GM12878 (cell line): ENCODE measurements around the gene ST6GALNAC3. TPM values are rescaled to one million over a fixed set of nuclear protein-coding genes. Genes with fewer than 3 reads are reported as not detected.

ENCODE experiments used
- ATAC-seq: fragments of 200-7000 bp; cut with Tn5 transposase; 3 replicates; pipeline ENCODE4 v1.9.1; 2020; ENCODE audit warnings: mild to moderate bottlenecking, moderate library complexity
- BruUV-seq: library from RNA; stranded (reverse); fragments of 400-500 nt; replicated peaks from 2 replicates; lab custom pipeline; 2021; lab: Mats Ljungman, UMichigan
- CTCF ChIA-PET: fragments of 300-600 bp; sonication (Branson Sonifier 250); formaldehyde crosslinking; extraction: SDS; loops from one replicate; lab custom pipeline; 2021; ENCODE audit warnings: inconsistent platforms; lab: Yijun Ruan, JAX
- POLR2A ChIA-PET: fragments of 350-600 bp; formaldehyde crosslinking; extraction: SDS; loops from one replicate; lab custom pipeline; 2021; ENCODE audit warnings: inconsistent platforms; lab: Charles Lee
- RAD21 ChIA-PET: fragments of 300-600 bp; sonication (Branson Sonifier 250); formaldehyde crosslinking; loops from one replicate; lab custom pipeline; 2023; ENCODE audit warnings: antibody characterized with exemption; ENCODE audit not compliant: unreplicated experiment; lab: Charles Lee
- SMC1A ChIA-PET: fragments of 300-600 bp; sonication (Branson Sonifier 250); formaldehyde crosslinking; loops from one replicate; lab custom pipeline; 2023; ENCODE audit not compliant: unreplicated experiment, uncharacterized antibody; lab: Charles Lee
- DNase-seq: peaks from one replicate; pipeline ENCODE4 v3.0.0-alpha.2; 2011; ENCODE audit warnings: low read depth, low spot score
- FAIRE-seq: peaks from 3 replicates; lab custom pipeline; 2011; peaks lifted over from hg19 to GRCh38; lab: Jason Lieb, UNC
- H2AFZ ChIP-seq: 2 replicates; pipeline ENCODE4 v1.6.0; 2011; ENCODE audit warnings: low read depth, low read length, control low read depth; ENCODE audit not compliant: control insufficient read depth
- H3K27ac ChIP-seq: 2 replicates; pipeline ENCODE4 v1.5.1; 2011; ENCODE audit warnings: control low read depth; ENCODE audit not compliant: control insufficient read depth, insufficient read depth
- H3K27me3 ChIP-seq, 2 experiments: replicated peaks in 1 of 2; 2 replicates each; pipeline versions ENCODE4 v1.6.0 to v1.6.1; 2011; ENCODE audit warnings: low read length in 1 of 2; ENCODE audit not compliant: control insufficient read depth in 2 of 2, insufficient read depth in 2 of 2
- H3K36me3 ChIP-seq, 2 experiments: 2 replicates each; pipeline ENCODE4 v1.5.1; 2011; ENCODE audit warnings: low read length in 1 of 2; ENCODE audit not compliant: control insufficient read depth in 2 of 2, insufficient read depth in 2 of 2
- H3K4me1 ChIP-seq: 2 replicates; pipeline ENCODE4 v1.6.1; 2011; ENCODE audit warnings: mild to moderate bottlenecking, low read length, moderate library complexity, mixed read lengths; ENCODE audit not compliant: control insufficient read depth, insufficient read depth
- H3K4me2 ChIP-seq: 2 replicates; pipeline ENCODE4 v1.6.0; 2011; ENCODE audit warnings: control low read depth; ENCODE audit not compliant: control insufficient read depth, insufficient read depth
- H3K4me3 ChIP-seq: fragments of 200-600 bp; sonication (generic); 2 replicates; pipeline ENCODE4 v1.5.1; 2016
- H3K79me2 ChIP-seq: 2 replicates; pipeline ENCODE4 v1.6.0; 2011; ENCODE audit warnings: low read length; ENCODE audit not compliant: control insufficient read depth, insufficient read depth
- H3K9ac ChIP-seq: 2 replicates; pipeline ENCODE4 v1.8.0; 2011; ENCODE audit warnings: low read length, control low read depth, mixed read lengths; ENCODE audit not compliant: control insufficient read depth, insufficient read depth
- H3K9me3 ChIP-seq: replicated peaks from 3 replicates; pipeline ENCODE4 v1.5.1; 2011; ENCODE audit warnings: mild to moderate bottlenecking, low read length; ENCODE audit not compliant: control insufficient read depth, insufficient read depth
- H4K20me1 ChIP-seq: 2 replicates; pipeline ENCODE4 v1.6.0; 2011; ENCODE audit not compliant: control insufficient read depth, insufficient read depth
- BMI1 ChIP-seq: fragments of 450-650 bp; IDR thresholded peaks from 2 replicates; pipeline ENCODE4 v1.6.1; 2016; ENCODE audit warnings: mild to moderate bottlenecking, moderate library complexity, borderline replicate concordance
- CBFB ChIP-seq: IDR thresholded peaks from 2 replicates; pipeline ENCODE4 v1.6.1; 2016; ENCODE audit warnings: antibody characterized with exemption, low read depth
- CBX5 ChIP-seq: sonication (generic); IDR thresholded peaks from 2 replicates; pipeline ENCODE4 v1.6.1; 2016; ENCODE audit warnings: low read depth, moderate library complexity, mild to moderate bottlenecking, inconsistent platforms
- CHD4 ChIP-seq: fragments of 200-600 bp; sonication (generic); IDR thresholded peaks from 2 replicates; pipeline ENCODE4 v1.6.1; 2016; ENCODE audit warnings: mild to moderate bottlenecking
- E2F8 ChIP-seq: fragments of 450-650 bp; IDR thresholded peaks from 2 replicates; pipeline ENCODE4 v1.6.1; 2018; ENCODE audit warnings: mild to moderate bottlenecking, low read depth, moderate library complexity; ENCODE audit not compliant: partially characterized antibody
- EGR1 ChIP-seq, 2 experiments: IDR thresholded peaks; 1 replicate in 1 of 2; 2 replicates in 1 of 2; pipeline ENCODE4 v1.6.1; 2011 to 2012; ENCODE audit warnings: low read depth in 2 of 2, low read length in 2 of 2, borderline replicate concordance in 1 of 2, mild to moderate bottlenecking in 1 of 2, moderate library complexity in 1 of 2
- IRF5 ChIP-seq: fragments of 450-650 bp; IDR thresholded peaks from 2 replicates; pipeline ENCODE4 v1.6.1; 2017; ENCODE audit warnings: borderline replicate concordance
- NBN ChIP-seq: fragments of 450-650 bp; IDR thresholded peaks from 2 replicates; pipeline ENCODE4 v1.6.1; 2016
- NFIC ChIP-seq: IDR thresholded peaks from 2 replicates; pipeline ENCODE4 v1.6.1; 2012; ENCODE audit warnings: low read depth, mild to moderate bottlenecking, inconsistent platforms, low read length, moderate library complexity
- NR2F1 ChIP-seq: fragments of 450-650 bp; conservative IDR thresholded peaks from 2 replicates; pipeline ENCODE4 v1.6.1; 2017; ENCODE audit warnings: mild to moderate bottlenecking
- SMARCA5 ChIP-seq: fragments of 450-650 bp; IDR thresholded peaks from 2 replicates; pipeline ENCODE4 v1.6.1; 2017; ENCODE audit warnings: mild to moderate bottlenecking
- USF1 ChIP-seq: IDR thresholded peaks from 2 replicates; pipeline ENCODE4 v1.6.1; 2011; ENCODE audit warnings: borderline replicate concordance, low read depth, mild to moderate bottlenecking, moderate library complexity, mixed read lengths, low read length; ENCODE audit not compliant: insufficient read depth; ENCODE audit errors: extremely low read length
- ZBED1 ChIP-seq: IDR thresholded peaks from 2 replicates; pipeline ENCODE4 v1.6.1; 2016; ENCODE audit warnings: borderline replicate concordance
- ZNF384 ChIP-seq: IDR thresholded peaks from 2 replicates; pipeline ENCODE4 v1.6.1; 2012; ENCODE audit warnings: low read depth, mild to moderate bottlenecking, low read length, improper control_type of control experiment, borderline replicate concordance
- WGBS: methylation state at CpG from one replicate; pipeline ENCODE4 v1.1.6; 2016; ENCODE audit warnings: low lambda C conversion rate; ENCODE audit not compliant: insufficient replicate concordance, insufficient coverage; ENCODE audit errors: missing lambda C conversion rate; 5-methylcytosine and 5-hydroxymethylcytosine counted together
- in situ Hi-C: fragments of 300-500 bp; cut with MboI; formaldehyde crosslinking; loops from 9 replicates; pipeline ENCODE4 v1.14.3; 2018; ENCODE audit warnings: mixed read lengths
- intact Hi-C: fragments of 100-400 bp; cut with micrococcal nuclease; formaldehyde crosslinking; loops from one replicate; pipeline ENCODE4 v1.14.2; 2022; ENCODE audit not compliant: unreplicated experiment
- polyA plus RNA-seq, 11 experiments: library from polyadenylated mRNA; depleted of rRNA in 4 of 11; unstranded in 6 of 11; stranded (reverse) in 5 of 11; fragments of >200 nt; fragmentation: Nextera tagmentation in 4 of 11; fragmentation: Illumina TruSeq in 1 of 11; extraction: Ambion mirVana in 4 of 11; extraction: Trizol in 1 of 11; gene quantifications; 1 replicate in 1 of 11; 2 replicates in 10 of 11; pipeline versions ENCODE4 v1.2.1 to v1.2.3, GENCODE V29; 2011 to 2016; ENCODE audit warnings: inconsistent platforms in 2 of 11, missing spikeins in 2 of 11, low read depth in 1 of 11
- total RNA-seq, 4 experiments: library from RNA; depleted of rRNA in 3 of 4; stranded (reverse); fragments of >200 nt in 3 of 4; fragmentation: Illumina TruSeq in 1 of 4; extraction: Trizol in 1 of 4; gene quantifications; 2 replicates each; pipeline versions ENCODE4 v1.2.1 to v1.2.3, GENCODE V29; 2013 to 2021
- TF ChIP-seq, protein P1 (sequence below): fragments of 450-650 bp; conservative IDR thresholded peaks from 2 replicates; pipeline ENCODE4 v1.6.1; 2017; ENCODE audit warnings: mild to moderate bottlenecking, moderate library complexity
- TF ChIP-seq, protein P2 (sequence below): fragments of 150-350 bp; IDR thresholded peaks from 2 replicates; pipeline ENCODE4 v1.6.1; 2014; ENCODE audit warnings: mild to moderate bottlenecking, low read depth, low read length

ST6GALNAC3 gene
- total and polyA plus RNA-seq, 10 of the 15 experiments (the other 5 are each of a cell fraction or from before 2014, with no cell fraction given) = 0.04 to 0.68 (median 0.18) TPM; not detected in 3

DNA sequence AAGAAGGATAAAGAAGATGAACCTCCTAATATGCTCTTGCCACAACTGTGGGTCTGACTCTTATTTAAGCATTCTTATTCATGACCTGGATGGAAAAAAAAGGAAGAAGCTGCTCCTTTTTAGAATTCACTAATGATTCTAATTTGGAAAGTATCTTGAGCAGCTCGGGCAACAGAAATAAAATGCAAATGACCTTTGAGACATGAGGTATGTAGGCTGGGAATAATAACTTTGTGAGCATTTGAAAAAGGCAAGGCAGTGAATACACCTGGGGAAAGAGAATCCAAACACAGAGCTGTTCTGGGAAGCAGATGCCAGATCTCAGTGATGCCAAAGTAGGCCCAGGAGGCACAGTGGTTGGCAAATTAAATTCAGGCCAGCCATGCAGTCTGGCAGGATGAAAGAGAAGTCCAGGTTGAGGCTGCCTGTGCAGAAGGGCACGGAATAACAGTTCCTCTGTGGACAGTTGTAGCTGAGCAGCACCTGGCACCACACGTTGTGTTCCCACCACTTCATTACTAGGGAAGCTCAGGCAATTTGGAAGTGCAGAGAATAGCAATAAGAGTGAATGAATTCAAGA is 471.9 kb downstream of the ST6GALNAC3 start:
- Histone ChIP-seq H2AFZ (no peak overlapping the region), H3K36me3 (no peaks in the 10 kb centered on the region), H3K4me2 (no peak overlapping the region), H3K9me3 (no peaks in the 10 kb centered on the region), H3K4me3 (no peak overlapping the region), H4K20me1 (no peaks in the 10 kb centered on the region), H3K27ac (no peak overlapping the region), H3K9ac (no peak overlapping the region), H3K4me1 (no peaks in the 10 kb centered on the region), H3K79me2 (no peaks in the 10 kb centered on the region), H3K27me3 (no peaks in the 10 kb centered on the region)
- in situ Hi-C loops (no loop called here), intact Hi-C loops (loop anchor here (10.0 kb wide), 1 partner anchor 212 kb away; no protein-coding TSS in a partner anchor)
- ChIA-PET RAD21 (no interaction called here), POLR2A (interaction anchor here (0.5 kb wide), 1 partner anchor 507 kb away, joined by 7 read pairs; no protein-coding TSS in a partner anchor), CTCF (interaction anchor here (0.6 kb wide), 1 partner anchor 74 kb away, joined by 3 read pairs; no protein-coding TSS in a partner anchor), SMC1A (interaction anchor here (1.6 kb wide), 1 partner anchor 9 kb away, joined by 3 read pairs; no protein-coding TSS in a partner anchor)
- WGBS = 0% methylated on average over 3 of the region's 3 CpGs
- no TSS peak for BruUV-seq
- no peak for DNase-seq
- no peak for ATAC-seq
- no peak for FAIRE-seq
- TF ChIP-seq NFIC = no peak
- TF ChIP-seq ZNF384 = no peak
- TF ChIP-seq CHD4 = no peak
- no peak for TF ChIP-seq NBN
- TF ChIP-seq, protein P1, sequence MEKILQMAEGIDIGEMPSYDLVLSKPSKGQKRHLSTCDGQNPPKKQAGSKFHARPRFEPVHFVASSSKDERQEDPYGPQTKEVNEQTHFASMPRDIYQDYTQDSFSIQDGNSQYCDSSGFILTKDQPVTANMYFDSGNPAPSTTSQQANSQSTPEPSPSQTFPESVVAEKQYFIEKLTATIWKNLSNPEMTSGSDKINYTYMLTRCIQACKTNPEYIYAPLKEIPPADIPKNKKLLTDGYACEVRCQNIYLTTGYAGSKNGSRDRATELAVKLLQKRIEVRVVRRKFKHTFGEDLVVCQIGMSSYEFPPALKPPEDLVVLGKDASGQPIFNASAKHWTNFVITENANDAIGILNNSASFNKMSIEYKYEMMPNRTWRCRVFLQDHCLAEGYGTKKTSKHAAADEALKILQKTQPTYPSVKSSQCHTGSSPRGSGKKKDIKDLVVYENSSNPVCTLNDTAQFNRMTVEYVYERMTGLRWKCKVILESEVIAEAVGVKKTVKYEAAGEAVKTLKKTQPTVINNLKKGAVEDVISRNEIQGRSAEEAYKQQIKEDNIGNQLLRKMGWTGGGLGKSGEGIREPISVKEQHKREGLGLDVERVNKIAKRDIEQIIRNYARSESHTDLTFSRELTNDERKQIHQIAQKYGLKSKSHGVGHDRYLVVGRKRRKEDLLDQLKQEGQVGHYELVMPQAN = no peak
- no peak for TF ChIP-seq IRF5
- no peak for TF ChIP-seq CBFB
- TF ChIP-seq ZBED1 = no peak
- no peak for TF ChIP-seq CBX5
- TF ChIP-seq NR2F1 = no peak
- TF ChIP-seq SMARCA5 = no peak
- TF ChIP-seq BMI1 = no peak
- no peak for TF ChIP-seq E2F8
- no peak for TF ChIP-seq USF1
- TF ChIP-seq, protein P2, sequence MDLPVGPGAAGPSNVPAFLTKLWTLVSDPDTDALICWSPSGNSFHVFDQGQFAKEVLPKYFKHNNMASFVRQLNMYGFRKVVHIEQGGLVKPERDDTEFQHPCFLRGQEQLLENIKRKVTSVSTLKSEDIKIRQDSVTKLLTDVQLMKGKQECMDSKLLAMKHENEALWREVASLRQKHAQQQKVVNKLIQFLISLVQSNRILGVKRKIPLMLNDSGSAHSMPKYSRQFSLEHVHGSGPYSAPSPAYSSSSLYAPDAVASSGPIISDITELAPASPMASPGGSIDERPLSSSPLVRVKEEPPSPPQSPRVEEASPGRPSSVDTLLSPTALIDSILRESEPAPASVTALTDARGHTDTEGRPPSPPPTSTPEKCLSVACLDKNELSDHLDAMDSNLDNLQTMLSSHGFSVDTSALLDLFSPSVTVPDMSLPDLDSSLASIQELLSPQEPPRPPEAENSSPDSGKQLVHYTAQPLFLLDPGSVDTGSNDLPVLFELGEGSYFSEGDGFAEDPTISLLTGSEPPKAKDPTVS = no peak
- no peak for TF ChIP-seq EGR1 (IDR thresholded peaks at IDR 0.05; ENCODE audit: borderline replicate concordance in 1 of 2, low read depth in 2 of 2, low read length in 2 of 2)
